Gastrocnemius medialis (tissue), 4 donors: ENCODE results near the gene NECAP2. TPM values are rescaled to one million over a fixed set of nuclear protein-coding genes. Genes with fewer than 3 reads are reported as not detected.

ENCODE experiments used
- ATAC-seq, 2 donors: fragments of 150-250 bp; one replicate each; pipeline ENCODE4 v1.9.1; 2016
- DNase-seq, 2 donors: peaks; one replicate each; pipeline ENCODE4 v3.0.0-alpha.2; 2019
- H3K27ac ChIP-seq, 4 donors: fragments of 200-600 bp; sonication (generic); 1 replicate in 1 of 4; 2 replicates in 3 of 4; pipeline ENCODE4 v1.5.1; 2016 to 2018; ENCODE audit warnings: mild to moderate bottlenecking in 2 of 4, moderate library complexity in 1 of 4
- H3K27me3 ChIP-seq, 3 donors: fragments of 200-600 bp; sonication (generic) in 2 of 3; 1 replicate in 1 of 3; 2 replicates in 2 of 3; pipeline versions ENCODE4 v1.5.1 to v1.6.0; 2016 to 2019; ENCODE audit warnings: mild to moderate bottlenecking in 1 of 3, moderate library complexity in 1 of 3
- H3K36me3 ChIP-seq, 2 donors: fragments of 200-600 bp; sonication (generic) in 1 of 2; one replicate each; pipeline ENCODE4 v1.5.1; 2017 to 2018
- H3K4me1 ChIP-seq, 2 donors: fragments of 200-600 bp; sonication (generic) in 1 of 2; one replicate each; pipeline ENCODE4 v1.5.1; 2016 to 2017; ENCODE audit warnings: mild to moderate bottlenecking in 2 of 2
- H3K4me3 ChIP-seq, 4 donors: fragments of 200-600 bp; sonication (generic) in 3 of 4; 1 replicate in 1 of 4; 2 replicates in 3 of 4; pipeline ENCODE4 v1.5.1; 2016 to 2019; ENCODE audit warnings: mild to moderate bottlenecking in 2 of 4
- H3K9me3 ChIP-seq, 3 donors: fragments of 200-600 bp; sonication (generic) in 2 of 3; 1 replicate in 1 of 3; 2 replicates in 2 of 3; pipeline ENCODE4 v1.5.1; 2016 to 2019
- POLR2A ChIP-seq, 2 donors: fragments of 450-650 bp; IDR thresholded peaks; one replicate each; pipeline ENCODE4 v1.6.1; 2017; ENCODE audit warnings: antibody characterized with exemption in 2 of 2, mild to moderate bottlenecking in 2 of 2, moderate library complexity in 2 of 2
- in situ Hi-C, 4 donors: fragments of 200-750 bp; cut with MboI; loops; one replicate each; pipeline versions ENCODE4 v1.15.0 to v1.8.0; 2017; ENCODE audit warnings: low sequenced_read_pairs in 4 of 4
- intact Hi-C: fragments of 100-400 bp; cut with DNase I; formaldehyde crosslinking; loops from one replicate; pipeline ENCODE4 v1.15.1; 2023; ENCODE audit warnings: low total_unique reads
- total RNA-seq, 4 donors: library from RNA; depleted of rRNA; stranded (reverse); fragments of >200 nt; gene quantifications; one replicate each; pipeline versions ENCODE4 v1.1.0 to v1.2.3, GENCODE V29; 2016
- TF ChIP-seq, protein P1 (sequence below), 5 experiments: fragments of 450-650 bp in 3 of 5; fragments of 200-600 bp in 2 of 5; sonication (generic) in 2 of 5; IDR thresholded peaks in 4 of 5; conservative IDR thresholded peaks in 1 of 5; 1 replicate in 4 of 5; 2 replicates in 1 of 5; pipeline ENCODE4 v1.5.1; 2016 to 2019; ENCODE audit warnings: antibody characterized with exemption in 5 of 5, mild to moderate bottlenecking in 3 of 5, moderate library complexity in 3 of 5

The NECAP2 gene
- total RNA-seq, 4 donors from 2014 or later = 8.9 to 12.6 (median 10.4) TPM

DNA sequence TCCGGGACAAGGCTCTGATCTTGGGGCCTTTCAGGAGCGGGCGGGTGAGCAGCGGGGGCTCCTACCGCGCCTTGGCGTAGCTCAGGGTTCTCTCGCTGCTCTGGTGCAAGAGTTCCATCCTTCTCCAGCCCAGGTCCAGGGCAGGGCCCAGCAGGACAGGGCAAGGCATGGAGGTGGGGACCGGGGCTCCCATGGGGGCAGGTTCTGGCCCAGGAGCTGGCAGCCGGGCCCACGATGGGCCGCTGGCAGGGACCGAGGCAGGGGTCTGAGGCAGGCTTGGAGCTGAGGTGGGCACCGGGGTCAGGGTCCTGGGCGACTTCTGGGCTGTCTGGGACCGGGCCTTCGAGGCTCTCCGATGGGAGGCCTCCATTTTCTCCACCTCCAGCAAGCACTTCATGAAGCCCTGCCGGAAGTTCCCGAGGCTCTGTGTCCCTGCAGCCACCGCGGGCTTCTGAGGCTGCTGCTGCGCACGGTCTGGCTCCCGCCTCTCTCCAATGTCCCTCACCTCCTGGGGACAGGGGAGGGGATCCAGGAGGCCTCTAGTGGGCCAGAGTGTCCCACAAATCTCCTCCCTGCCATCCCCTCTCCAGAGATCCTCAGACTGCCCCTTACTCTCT, 30.9 kb upstream of the NECAP2 start:
- Histone ChIP-seq H3K4me1 (no peaks in the 10 kb centered on the region), H3K27ac (no peak overlapping the region), H3K27me3 (no peaks in the 10 kb centered on the region), H3K36me3 (no peaks in the 10 kb centered on the region), H3K9me3 (no peaks in the 10 kb centered on the region), H3K4me3 (no peak overlapping the region)
- ATAC-seq = no peak
- in situ Hi-C loops (no loop called here), intact Hi-C loops (no loop called here)
- no peak for DNase-seq
- TF ChIP-seq, protein P1, sequence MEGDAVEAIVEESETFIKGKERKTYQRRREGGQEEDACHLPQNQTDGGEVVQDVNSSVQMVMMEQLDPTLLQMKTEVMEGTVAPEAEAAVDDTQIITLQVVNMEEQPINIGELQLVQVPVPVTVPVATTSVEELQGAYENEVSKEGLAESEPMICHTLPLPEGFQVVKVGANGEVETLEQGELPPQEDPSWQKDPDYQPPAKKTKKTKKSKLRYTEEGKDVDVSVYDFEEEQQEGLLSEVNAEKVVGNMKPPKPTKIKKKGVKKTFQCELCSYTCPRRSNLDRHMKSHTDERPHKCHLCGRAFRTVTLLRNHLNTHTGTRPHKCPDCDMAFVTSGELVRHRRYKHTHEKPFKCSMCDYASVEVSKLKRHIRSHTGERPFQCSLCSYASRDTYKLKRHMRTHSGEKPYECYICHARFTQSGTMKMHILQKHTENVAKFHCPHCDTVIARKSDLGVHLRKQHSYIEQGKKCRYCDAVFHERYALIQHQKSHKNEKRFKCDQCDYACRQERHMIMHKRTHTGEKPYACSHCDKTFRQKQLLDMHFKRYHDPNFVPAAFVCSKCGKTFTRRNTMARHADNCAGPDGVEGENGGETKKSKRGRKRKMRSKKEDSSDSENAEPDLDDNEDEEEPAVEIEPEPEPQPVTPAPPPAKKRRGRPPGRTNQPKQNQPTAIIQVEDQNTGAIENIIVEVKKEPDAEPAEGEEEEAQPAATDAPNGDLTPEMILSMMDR (IDR thresholded peaks at IDR 0.05 in 4 of 5, conservative IDR thresholded peaks at IDR 0.05 in 1 of 5) = no peak
- no peak for TF ChIP-seq POLR2A (IDR thresholded peaks at IDR 0.05)

DNA sequence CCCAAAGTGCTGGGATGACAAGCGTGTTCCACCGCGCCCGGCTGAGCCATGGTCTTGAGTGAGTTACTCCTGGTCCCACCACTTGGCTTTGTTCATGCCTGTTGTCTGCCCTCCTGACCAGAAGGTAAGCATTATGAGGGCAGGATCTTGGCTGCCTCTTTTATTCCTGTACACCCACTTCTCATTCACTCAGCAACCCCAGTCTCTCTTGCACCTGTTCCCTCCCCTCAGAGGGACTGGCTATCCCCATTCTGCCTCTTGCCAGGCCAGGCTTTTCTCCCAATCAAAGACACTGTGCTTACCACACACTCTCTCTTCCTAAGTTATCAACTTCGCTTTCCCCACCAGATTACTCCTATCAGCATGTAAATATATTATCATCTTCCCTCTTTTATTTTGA, 29.7 kb upstream of the NECAP2 start:
- TF ChIP-seq, protein P1 (IDR thresholded peaks at IDR 0.05 in 4 of 5, conservative IDR thresholded peaks at IDR 0.05 in 1 of 5) = no peak
- Histone ChIP-seq H3K27me3 (no peaks in the 10 kb centered on the region), H3K4me3 (no peak overlapping the region), H3K4me1 (no peaks in the 10 kb centered on the region), H3K9me3 (no peaks in the 10 kb centered on the region), H3K36me3 (no peaks in the 10 kb centered on the region), H3K27ac (no peak overlapping the region)
- ATAC-seq (no peak), DNase-seq (no peak)
- intact Hi-C loops (no loop called here), in situ Hi-C loops (no loop called here)

DNA sequence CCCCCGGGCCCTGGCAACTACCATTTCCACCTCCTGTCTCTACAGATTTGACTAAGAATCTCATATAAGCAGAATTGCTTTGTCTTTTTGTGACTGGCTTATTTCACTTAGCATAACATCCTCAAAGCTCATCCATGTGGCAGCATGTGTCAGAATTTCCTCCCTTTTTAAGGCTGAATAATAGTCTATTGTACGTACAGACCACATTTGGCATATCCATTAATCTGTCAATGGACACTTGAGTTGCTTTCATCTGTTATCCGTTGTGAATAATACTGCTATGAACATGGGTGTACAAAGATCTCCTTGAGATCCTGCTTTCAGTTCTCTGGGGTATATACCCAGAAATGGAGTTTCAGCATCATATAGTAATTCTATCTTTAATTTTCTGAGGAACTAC, 27.3 kb upstream of the NECAP2 start:
- H3K9me3 ChIP-seq = no peaks in the 10 kb centered on the region
- no peak for ATAC-seq
- intact Hi-C loops = no loop called here

DNA sequence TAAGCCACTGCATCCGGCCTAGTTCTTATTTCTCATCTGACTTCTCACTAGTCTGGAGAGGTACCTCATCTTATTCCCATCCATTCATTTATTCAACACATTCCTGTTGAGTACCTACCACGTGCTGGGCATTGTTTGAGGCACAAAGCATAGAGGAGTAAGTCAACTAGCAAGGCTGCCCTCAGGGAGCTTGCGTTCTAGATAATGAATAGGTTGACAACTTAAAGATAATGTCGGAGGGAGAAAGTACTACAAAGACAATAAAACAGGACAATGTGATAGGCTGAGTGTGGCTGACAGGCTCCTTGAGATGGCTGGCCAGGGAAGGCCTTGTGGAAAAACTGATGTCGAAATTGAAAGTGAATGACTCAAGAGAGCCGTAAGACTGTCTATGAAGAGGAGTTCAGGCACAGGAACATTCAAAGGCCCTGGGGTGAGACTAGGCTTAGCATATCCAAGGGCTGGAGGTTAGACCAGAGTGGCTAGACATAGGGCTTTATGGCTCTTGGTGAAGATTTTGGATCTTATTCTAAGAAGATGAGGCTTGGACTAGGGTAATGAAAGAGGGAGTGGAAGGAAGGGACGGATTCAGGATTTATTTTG, 21.6 kb upstream of the NECAP2 start:
- no peaks in the 10 kb centered on the region for H3K36me3 ChIP-seq
- H3K4me1 ChIP-seq = no peaks in the 10 kb centered on the region
- ATAC-seq (no peak), DNase-seq (no peak)
- H3K9me3 ChIP-seq = no peaks in the 10 kb centered on the region
- H3K4me3 ChIP-seq = no peak overlapping the region
- intact Hi-C loops = no loop called here
- TF ChIP-seq POLR2A (IDR thresholded peaks at IDR 0.05) = no peak
- TF ChIP-seq, protein P1 (IDR thresholded peaks at IDR 0.05 in 4 of 5, conservative IDR thresholded peaks at IDR 0.05 in 1 of 5) = no peak
- no peak overlapping the region for H3K27ac ChIP-seq
- in situ Hi-C loops = no loop called here
- H3K27me3 ChIP-seq = no peaks in the 10 kb centered on the region

More for the DNA sequence above, 27.3 kb upstream of the NECAP2 start:
- Histone ChIP-seq H3K36me3 (no peaks in the 10 kb centered on the region), H3K4me1 (no peaks in the 10 kb centered on the region), H3K27me3 (no peaks in the 10 kb centered on the region), H3K27ac (no peak overlapping the region), H3K4me3 (no peak overlapping the region)
- in situ Hi-C loops = no loop called here
- no peak for DNase-seq
- TF ChIP-seq POLR2A (IDR thresholded peaks at IDR 0.05) = no peak
- TF ChIP-seq, protein P1 (IDR thresholded peaks at IDR 0.05 in 4 of 5, conservative IDR thresholded peaks at IDR 0.05 in 1 of 5) = no peak
